Left lung (tissue), 10 donors: Measurements from ENCODE around the gene RSPH6A. TPM values are rescaled to one million over a fixed set of nuclear protein-coding genes. Genes with fewer than 3 reads are reported as not detected.

Source experiments
- ATAC-seq: fragments of 200-7000 bp; cut with Tn5 transposase; one replicate; pipeline ENCODE4 v1.9.1; 2020; ENCODE audit warnings: moderate library complexity
- DNase-seq, 4 donors: peaks; one replicate each; pipeline ENCODE4 v3.0.0-alpha.2; 2013 to 2020
- H3K27ac ChIP-seq, 2 donors: fragments of 200-600 bp; sonication (generic) in 1 of 2; one replicate each; pipeline versions ENCODE4 v1.5.0 to v1.8.0; 2020 to 2021
- H3K27me3 ChIP-seq, 2 donors: fragments of 200-600 bp; sonication (generic) in 1 of 2; one replicate each; pipeline versions ENCODE4 v1.5.0 to v1.8.0; 2020 to 2021
- H3K36me3 ChIP-seq, 2 donors: fragments of 200-600 bp; sonication (generic) in 1 of 2; one replicate each; pipeline versions ENCODE4 v1.5.0 to v1.8.0; 2020 to 2021
- H3K4me1 ChIP-seq, 2 donors: fragments of 200-600 bp; one replicate each; pipeline ENCODE4 v1.8.0; 2021
- H3K4me3 ChIP-seq, 2 donors: fragments of 200-600 bp; sonication (generic) in 1 of 2; one replicate each; pipeline versions ENCODE4 v1.5.0 to v1.8.0; 2020 to 2021; ENCODE audit warnings: mild to moderate bottlenecking in 1 of 2
- H3K9me3 ChIP-seq, 2 donors: fragments of 200-600 bp; sonication (generic) in 1 of 2; one replicate each; pipeline versions ENCODE4 v1.5.0 to v1.8.0; 2020 to 2021
- intact Hi-C, 2 donors: fragments of 100-400 bp; cut with DNase I; formaldehyde crosslinking; loops; one replicate each; pipeline versions ENCODE4 v1.11.2 to v1.14.2; 2022
- polyA plus RNA-seq, 6 donors: library from polyadenylated mRNA; unstranded; fragments of 120-200 nt; gene quantifications; one replicate each; pipeline ENCODE4 v1.2.1, GENCODE V29; 2013; ENCODE audit not compliant: insufficient read length in 6 of 6
- total RNA-seq, 2 donors: library from RNA; stranded (reverse); fragmentation: NEBNext Ultra II Directional; extraction: Animal tissue kit (Norgen Biotek cat#: 25700); gene quantifications; one replicate each; pipeline ENCODE4 v1.2.1, GENCODE V29; 2021
- TF ChIP-seq, protein P1 (sequence below), 2 donors: fragments of 200-600 bp; sonication (generic) in 1 of 2; IDR thresholded peaks; one replicate each; pipeline versions ENCODE4 v1.5.0 to v1.8.0; 2021; ENCODE audit warnings: antibody characterized with exemption in 2 of 2
- donor health status: DM: no; HTN: yes; CAD: no.
- donor health status: DM: no; HTN: no; CAD: no.

Gene RSPH6A
- total and polyA plus RNA-seq, 8 donors: 0.09 to 0.13 TPM; not detected in 6

DNA sequence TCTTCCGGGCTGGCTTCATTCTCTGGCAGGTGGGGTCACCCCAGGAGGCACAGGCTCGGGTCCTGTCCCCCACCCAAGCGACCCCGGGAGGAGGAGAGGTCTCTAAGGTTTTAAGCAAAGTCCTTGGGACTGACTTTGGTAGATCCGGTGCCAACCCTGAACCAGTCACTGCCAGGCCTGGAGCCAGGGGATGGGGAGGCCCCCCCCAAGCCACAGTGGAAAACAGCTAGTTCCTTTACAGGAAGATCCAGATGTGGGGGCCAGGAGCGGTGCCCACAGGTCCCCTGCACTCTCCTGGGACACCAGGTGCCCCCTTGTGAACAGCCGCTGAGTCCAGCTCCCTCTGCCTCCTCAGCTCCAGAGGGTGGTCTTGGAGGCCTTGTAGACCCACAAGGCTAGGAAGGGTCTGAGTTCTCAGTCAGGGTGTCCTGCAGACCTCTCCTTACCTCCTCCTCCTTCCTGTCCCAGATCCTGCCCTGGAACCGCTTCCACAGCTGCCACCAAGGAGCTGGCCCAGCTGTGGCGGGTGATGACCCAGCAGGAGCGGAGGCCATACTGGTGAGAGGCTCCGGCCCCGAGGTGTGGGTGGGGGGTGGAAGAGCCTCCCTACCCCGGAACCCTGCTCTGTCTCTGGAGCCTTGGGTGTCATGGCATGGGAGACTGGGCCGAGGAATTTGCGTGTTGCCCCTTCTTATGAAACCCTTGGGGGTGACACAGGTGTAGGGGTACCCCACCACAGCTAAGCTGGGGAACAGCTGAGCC, 52.1 kb downstream of the RSPH6A start:
- no peak for DNase-seq
- Histone ChIP-seq H3K4me3 (no peak overlapping the region), H3K27ac (no peak overlapping the region), H3K36me3 (no peaks in the 10 kb centered on the region), H3K4me1 (peaks cover 12 to 23% of the 10 kb centered on the region in 2 donors), H3K9me3 (no peaks in the 10 kb centered on the region), H3K27me3 (peaks cover 0 to 84% of the 10 kb centered on the region in 2 donors)
- ATAC-seq: no peak
- TF ChIP-seq, protein P1, sequence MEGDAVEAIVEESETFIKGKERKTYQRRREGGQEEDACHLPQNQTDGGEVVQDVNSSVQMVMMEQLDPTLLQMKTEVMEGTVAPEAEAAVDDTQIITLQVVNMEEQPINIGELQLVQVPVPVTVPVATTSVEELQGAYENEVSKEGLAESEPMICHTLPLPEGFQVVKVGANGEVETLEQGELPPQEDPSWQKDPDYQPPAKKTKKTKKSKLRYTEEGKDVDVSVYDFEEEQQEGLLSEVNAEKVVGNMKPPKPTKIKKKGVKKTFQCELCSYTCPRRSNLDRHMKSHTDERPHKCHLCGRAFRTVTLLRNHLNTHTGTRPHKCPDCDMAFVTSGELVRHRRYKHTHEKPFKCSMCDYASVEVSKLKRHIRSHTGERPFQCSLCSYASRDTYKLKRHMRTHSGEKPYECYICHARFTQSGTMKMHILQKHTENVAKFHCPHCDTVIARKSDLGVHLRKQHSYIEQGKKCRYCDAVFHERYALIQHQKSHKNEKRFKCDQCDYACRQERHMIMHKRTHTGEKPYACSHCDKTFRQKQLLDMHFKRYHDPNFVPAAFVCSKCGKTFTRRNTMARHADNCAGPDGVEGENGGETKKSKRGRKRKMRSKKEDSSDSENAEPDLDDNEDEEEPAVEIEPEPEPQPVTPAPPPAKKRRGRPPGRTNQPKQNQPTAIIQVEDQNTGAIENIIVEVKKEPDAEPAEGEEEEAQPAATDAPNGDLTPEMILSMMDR (IDR thresholded peaks at IDR 0.05): no peak
- intact Hi-C loops: no loop called here

GRCh38 chr19:45761714-45762113, 53.4 kb downstream of the RSPH6A start:
- intact Hi-C loops: no loop called here
- TF ChIP-seq, protein P1 (IDR thresholded peaks at IDR 0.05): no peak
- DNase-seq (peak in 1 of 4 donors; percentile 65), ATAC-seq (no peak)
- H3K4me3 ChIP-seq: no peak overlapping the region
- no peaks in the 10 kb centered on the region for H3K9me3 ChIP-seq
- H3K4me1 ChIP-seq: peaks cover 9 to 10% of the 10 kb centered on the region in 2 donors
- H3K27ac ChIP-seq: no peak overlapping the region
- H3K27me3 ChIP-seq: peaks cover 0 to 73% of the 10 kb centered on the region in 2 donors
- no peaks in the 10 kb centered on the region for H3K36me3 ChIP-seq

- intact Hi-C loops: no loop called here
- Histone ChIP-seq H3K4me3 (no peak overlapping the region), H3K9me3 (no peaks in the 10 kb centered on the region), H3K4me1 (no peaks in the 10 kb centered on the region), H3K36me3 (no peaks in the 10 kb centered on the region), H3K27me3 (peaks cover 0 to 49% of the 10 kb centered on the region in 2 donors), H3K27ac (no peak overlapping the region)
- TF ChIP-seq, protein P1 (IDR thresholded peaks at IDR 0.05): no peak
- ATAC-seq (no peak), DNase-seq (no peak)
Observed at GRCh38 chr19:45758921-45759320, 56.2 kb downstream of the RSPH6A start.

DNA sequence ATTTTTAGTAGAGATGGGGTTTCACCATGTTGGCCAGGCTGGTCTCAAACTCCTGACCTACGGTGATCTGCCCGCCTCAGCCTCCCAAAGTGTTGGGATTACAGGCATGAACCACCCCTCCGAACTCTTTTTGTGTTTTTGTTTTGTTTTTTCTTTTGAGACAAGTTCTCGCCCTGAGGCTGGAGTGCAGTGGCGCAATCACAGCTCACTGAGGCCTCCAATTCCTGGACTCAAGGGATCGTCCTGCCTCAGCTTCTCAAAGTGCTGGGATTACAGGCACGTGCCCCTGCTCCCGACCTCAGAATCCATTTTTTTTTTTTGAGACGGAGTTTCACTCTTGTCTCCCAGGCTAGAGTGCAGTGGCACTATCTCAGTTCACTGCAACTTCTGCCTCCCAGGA, 57.4 kb downstream of the RSPH6A start:
- H3K9me3 ChIP-seq: no peaks in the 10 kb centered on the region
- intact Hi-C loops: no loop called here
- TF ChIP-seq, protein P1 (IDR thresholded peaks at IDR 0.05): no peak
- H3K27me3 ChIP-seq: peaks cover 0 to 37% of the 10 kb centered on the region in 2 donors
- H3K4me1 ChIP-seq: no peaks in the 10 kb centered on the region
- H3K27ac ChIP-seq: no peak overlapping the region
- no peak for DNase-seq
- H3K36me3 ChIP-seq: no peaks in the 10 kb centered on the region
- H3K4me3 ChIP-seq: no peak overlapping the region
- ATAC-seq: no peak

DNA sequence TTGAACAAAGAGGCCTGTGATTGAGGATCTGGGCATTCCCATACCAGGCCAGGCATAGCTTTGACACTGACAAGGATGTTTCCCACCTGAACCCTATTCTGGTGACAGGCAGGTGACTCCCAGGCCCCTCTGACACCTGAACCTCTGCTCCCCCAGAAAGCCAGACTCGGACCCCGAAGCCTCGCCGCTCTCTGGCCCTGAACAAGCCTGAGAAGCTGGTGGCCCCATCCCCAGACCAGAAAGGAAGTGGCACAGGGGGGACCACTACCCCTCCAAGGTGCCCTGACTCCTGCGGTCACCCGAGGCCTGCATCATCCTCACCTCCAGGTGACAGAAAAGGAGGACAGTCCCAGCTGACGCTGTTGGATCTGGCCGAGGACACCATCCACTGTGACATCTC, 60.8 kb downstream of the RSPH6A start:
- Histone ChIP-seq H3K9me3 (no peaks in the 10 kb centered on the region), H3K27ac (no peak overlapping the region), H3K27me3 (peaks cover 0 to 13% of the 10 kb centered on the region in 2 donors), H3K36me3 (no peaks in the 10 kb centered on the region), H3K4me3 (no peak overlapping the region), H3K4me1 (no peaks in the 10 kb centered on the region)
- ATAC-seq: no peak
- TF ChIP-seq, protein P1 (IDR thresholded peaks at IDR 0.05): no peak
- no peak for DNase-seq
- intact Hi-C loops: no loop called here
